Endothelial cell of umbilical vein (primary cell): ENCODE results near the gene HSD3B7. TPM values are rescaled to one million over a fixed set of nuclear protein-coding genes. Genes with fewer than 3 reads are reported as not detected.

Experiments
- polyA plus RNA-seq, 4 experiments: library from polyadenylated mRNA; depleted of rRNA in 3 of 4; stranded (reverse) in 3 of 4; unstranded in 1 of 4; fragments of >200 nt; gene quantifications; 2 replicates each; pipeline versions ENCODE4 v1.2.1 to v1.2.3, GENCODE V29; 2011 to 2012; ENCODE audit warnings: missing spikeins in 1 of 4
- small RNA-seq: library from RNA; depleted of rRNA; stranded (forward); fragments of <200 nt; gene quantifications from one replicate; pipeline ENCODE3, GENCODE V24; 2012; ENCODE audit warnings: low replicate concordance, low read depth; ENCODE audit not compliant: insufficient read depth, insufficient read length
- total RNA-seq: library from RNA; stranded (reverse); gene quantifications from 2 replicates; pipeline ENCODE4 v1.2.3, GENCODE V29; 2021

The HSD3B7 gene
- total and polyA plus RNA-seq, 2 donors (not counting 3 experiments of a cell fraction or from before 2014, with no cell fraction given): 3.5 to 4.8 TPM

Small RNAs within 50 kb of the gene (small RNA-seq; reads per million reads assigned to genes)
- 1.1 reads per million for gene AC135048.1

Other genes starting within 250 kb of the HSD3B7 start
- gene PHKG2, start 236.8 kb upstream of the HSD3B7 start, total RNA-seq: 33.0 and 34.1 TPM in 2 replicates
- gene PHKG2, start 236.8 kb upstream of the HSD3B7 start, polyA plus RNA-seq: 48.8 and 55.4 TPM in 2 replicates
- gene CFAP119, start 223.1 kb upstream of the HSD3B7 start, total RNA-seq: 6.5 and 7.2 TPM in 2 replicates
- 9.5 and 13.7 TPM in 2 replicates for gene CFAP119, start 223.1 kb upstream of the HSD3B7 start, polyA plus RNA-seq
- 97.0 and 102 TPM in 2 replicates for gene RNF40, start 222.9 kb upstream of the HSD3B7 start, total RNA-seq
- 60.5 and 67.6 TPM in 2 replicates for gene RNF40, start 222.9 kb upstream of the HSD3B7 start, polyA plus RNA-seq
- gene ZNF629, start 198.0 kb upstream of the HSD3B7 start, total RNA-seq: 11.2 and 11.7 TPM in 2 replicates
- gene ZNF629, start 198.0 kb upstream of the HSD3B7 start, polyA plus RNA-seq: 5.2 and 5.6 TPM in 2 replicates
- 38.3 and 39.5 TPM in 2 replicates for gene BCL7C, start 91.1 kb upstream of the HSD3B7 start, total RNA-seq
- 30.2 and 33.7 TPM in 2 replicates for gene BCL7C, start 91.1 kb upstream of the HSD3B7 start, polyA plus RNA-seq
- gene CTF1, start 88.6 kb upstream of the HSD3B7 start, total RNA-seq: 1.4 and 1.5 TPM in 2 replicates
- 4.3 and 4.7 TPM in 2 replicates for gene CTF1, start 88.6 kb upstream of the HSD3B7 start, polyA plus RNA-seq
- gene FBXL19, start 61.6 kb upstream of the HSD3B7 start, total RNA-seq: 37.3 and 38.0 TPM in 2 replicates
- 22.1 and 29.5 TPM in 2 replicates for gene FBXL19, start 61.6 kb upstream of the HSD3B7 start, polyA plus RNA-seq
- 17.0 and 17.6 TPM in 2 replicates for gene ORAI3, start 36.1 kb upstream of the HSD3B7 start, total RNA-seq
- gene ORAI3, start 36.1 kb upstream of the HSD3B7 start, polyA plus RNA-seq: 25.4 and 33.9 TPM in 2 replicates
- 21.3 and 25.6 TPM in 2 replicates for gene SETD1A, start 27.5 kb upstream of the HSD3B7 start, total RNA-seq
- 3.4 and 3.5 TPM in 2 replicates for gene SETD1A, start 27.5 kb upstream of the HSD3B7 start, polyA plus RNA-seq
- 0.07 and 0.11 TPM in 2 replicates for gene STX1B, start 25.4 kb downstream of the HSD3B7 start, total RNA-seq
- 0.14 and 0.21 TPM in 2 replicates for gene STX1B, start 25.4 kb downstream of the HSD3B7 start, polyA plus RNA-seq
- 60.7 and 65.2 TPM in 2 replicates for gene STX4, start 48.4 kb downstream of the HSD3B7 start, total RNA-seq
- gene STX4, start 48.4 kb downstream of the HSD3B7 start, polyA plus RNA-seq: 49.4 and 49.5 TPM in 2 replicates
- gene ZNF668, start 89.0 kb downstream of the HSD3B7 start, total RNA-seq: 11.6 and 13.3 TPM in 2 replicates
- 11.8 and 14.4 TPM in 2 replicates for gene ZNF668, start 89.0 kb downstream of the HSD3B7 start, polyA plus RNA-seq
- gene ZNF646, start 89.2 kb downstream of the HSD3B7 start, total RNA-seq: 13.1 and 15.9 TPM in 2 replicates
- gene ZNF646, start 89.2 kb downstream of the HSD3B7 start, polyA plus RNA-seq: 4.1 and 5.9 TPM in 2 replicates
- gene PRSS53, start 103.7 kb downstream of the HSD3B7 start, total RNA-seq: 2.8 and 4.5 TPM in 2 replicates
- gene PRSS53, start 103.7 kb downstream of the HSD3B7 start, polyA plus RNA-seq: 3.5 and 4.6 TPM in 2 replicates
- gene VKORC1, start 109.6 kb downstream of the HSD3B7 start, total RNA-seq: 91.8 and 93.5 TPM in 2 replicates
- gene VKORC1, start 109.6 kb downstream of the HSD3B7 start, polyA plus RNA-seq: 586 and 728 TPM in 2 replicates
- 56.5 and 57.8 TPM in 2 replicates for gene BCKDK, start 123.2 kb downstream of the HSD3B7 start, total RNA-seq
- gene BCKDK, start 123.2 kb downstream of the HSD3B7 start, polyA plus RNA-seq: 78.3 and 96.7 TPM in 2 replicates
- 42.1 and 42.8 TPM in 2 replicates for gene KAT8, start 132.5 kb downstream of the HSD3B7 start, total RNA-seq
- 30.7 and 33.3 TPM in 2 replicates for gene KAT8, start 132.5 kb downstream of the HSD3B7 start, polyA plus RNA-seq
- gene PRSS8, start 150.5 kb downstream of the HSD3B7 start, total RNA-seq: not detected in 2 replicates
- 0.11 and 0.12 TPM in 2 replicates for gene PRSS8, start 150.5 kb downstream of the HSD3B7 start, polyA plus RNA-seq
- gene PRSS36, start 164.9 kb downstream of the HSD3B7 start, total RNA-seq: not detected in 2 replicates
- 0.57 and 0.73 TPM in 2 replicates for gene PRSS36, start 164.9 kb downstream of the HSD3B7 start, polyA plus RNA-seq
- 569 and 574 TPM in 2 replicates for gene FUS, start 194.9 kb downstream of the HSD3B7 start, total RNA-seq
- 191 and 307 TPM in 2 replicates for gene FUS, start 194.9 kb downstream of the HSD3B7 start, polyA plus RNA-seq
- gene PYCARD, start 217.6 kb downstream of the HSD3B7 start, total RNA-seq: 19.1 and 23.0 TPM in 2 replicates
- gene PYCARD, start 217.6 kb downstream of the HSD3B7 start, polyA plus RNA-seq: 40.1 and 58.9 TPM in 2 replicates
- not detected in 2 replicates for gene TRIM72, start 228.9 kb downstream of the HSD3B7 start, total RNA-seq
- gene TRIM72, start 228.9 kb downstream of the HSD3B7 start, polyA plus RNA-seq: not detected in 2 replicates
- not detected in 2 replicates for gene PYDC1, start 231.9 kb downstream of the HSD3B7 start, total RNA-seq
- gene PYDC1, start 231.9 kb downstream of the HSD3B7 start, polyA plus RNA-seq: not detected in 2 replicates